Lower leg skin (tissue), 3 donors: Measurements from ENCODE around the gene SUMO3.

ENCODE experiments used
- POLR2A ChIP-seq, 2 donors: fragments of 450-650 bp; IDR thresholded peaks; one replicate each; pipeline ENCODE4 v1.6.1; 2016 to 2017; ENCODE audit warnings: antibody characterized with exemption in 2 of 2, mild to moderate bottlenecking in 1 of 2, moderate library complexity in 1 of 2
- TF ChIP-seq, protein P1 (sequence below), 3 donors: fragments of 450-650 bp; IDR thresholded peaks; one replicate each; pipeline ENCODE4 v1.5.1; 2016; ENCODE audit warnings: antibody characterized with exemption in 3 of 3, mild to moderate bottlenecking in 3 of 3, moderate library complexity in 2 of 3

DNA sequence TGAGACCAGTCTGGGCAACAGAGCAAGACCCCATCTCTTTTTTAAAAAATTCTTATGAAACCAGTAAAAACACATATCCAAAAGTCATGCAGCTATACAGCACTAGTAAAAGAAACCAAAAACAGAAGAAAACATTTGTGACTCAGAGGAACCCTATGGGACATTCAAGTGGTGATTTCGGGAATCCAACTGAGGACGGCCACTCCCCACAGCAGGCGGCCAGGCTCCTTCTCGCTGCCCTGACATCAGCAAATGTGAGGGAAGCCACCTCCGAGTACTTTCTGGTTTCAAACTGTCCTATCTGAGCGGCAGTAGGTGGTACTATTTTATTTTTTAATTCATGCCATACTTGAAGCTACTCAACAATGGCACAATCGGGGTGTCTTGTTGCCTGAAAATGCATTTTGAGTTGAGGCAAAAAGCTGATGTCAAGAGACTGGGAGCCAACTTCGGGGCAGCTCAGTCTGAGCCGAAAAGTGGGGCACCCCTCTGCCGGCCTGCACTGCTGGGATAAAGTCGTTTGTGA lies 3.3 kb downstream of the SUMO3 start:
- TF ChIP-seq, protein P1, sequence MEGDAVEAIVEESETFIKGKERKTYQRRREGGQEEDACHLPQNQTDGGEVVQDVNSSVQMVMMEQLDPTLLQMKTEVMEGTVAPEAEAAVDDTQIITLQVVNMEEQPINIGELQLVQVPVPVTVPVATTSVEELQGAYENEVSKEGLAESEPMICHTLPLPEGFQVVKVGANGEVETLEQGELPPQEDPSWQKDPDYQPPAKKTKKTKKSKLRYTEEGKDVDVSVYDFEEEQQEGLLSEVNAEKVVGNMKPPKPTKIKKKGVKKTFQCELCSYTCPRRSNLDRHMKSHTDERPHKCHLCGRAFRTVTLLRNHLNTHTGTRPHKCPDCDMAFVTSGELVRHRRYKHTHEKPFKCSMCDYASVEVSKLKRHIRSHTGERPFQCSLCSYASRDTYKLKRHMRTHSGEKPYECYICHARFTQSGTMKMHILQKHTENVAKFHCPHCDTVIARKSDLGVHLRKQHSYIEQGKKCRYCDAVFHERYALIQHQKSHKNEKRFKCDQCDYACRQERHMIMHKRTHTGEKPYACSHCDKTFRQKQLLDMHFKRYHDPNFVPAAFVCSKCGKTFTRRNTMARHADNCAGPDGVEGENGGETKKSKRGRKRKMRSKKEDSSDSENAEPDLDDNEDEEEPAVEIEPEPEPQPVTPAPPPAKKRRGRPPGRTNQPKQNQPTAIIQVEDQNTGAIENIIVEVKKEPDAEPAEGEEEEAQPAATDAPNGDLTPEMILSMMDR (IDR thresholded peaks at IDR 0.05): no peak
- no peak for TF ChIP-seq POLR2A (IDR thresholded peaks at IDR 0.05)
